ENCODE measurements around the gene IFT172. TPM values are rescaled to one million over a fixed set of nuclear protein-coding genes. Genes with fewer than 3 reads are reported as not detected.

IFT172 gene
- total and polyA plus RNA-seq, 2 experiments from 2014 or later, result 9.1 to 17.6 TPM

GRCh38 chr2:27461118-27461517 lies 28.4 kb downstream of the IFT172 start (continued):
- TF ChIP-seq, protein P1, sequence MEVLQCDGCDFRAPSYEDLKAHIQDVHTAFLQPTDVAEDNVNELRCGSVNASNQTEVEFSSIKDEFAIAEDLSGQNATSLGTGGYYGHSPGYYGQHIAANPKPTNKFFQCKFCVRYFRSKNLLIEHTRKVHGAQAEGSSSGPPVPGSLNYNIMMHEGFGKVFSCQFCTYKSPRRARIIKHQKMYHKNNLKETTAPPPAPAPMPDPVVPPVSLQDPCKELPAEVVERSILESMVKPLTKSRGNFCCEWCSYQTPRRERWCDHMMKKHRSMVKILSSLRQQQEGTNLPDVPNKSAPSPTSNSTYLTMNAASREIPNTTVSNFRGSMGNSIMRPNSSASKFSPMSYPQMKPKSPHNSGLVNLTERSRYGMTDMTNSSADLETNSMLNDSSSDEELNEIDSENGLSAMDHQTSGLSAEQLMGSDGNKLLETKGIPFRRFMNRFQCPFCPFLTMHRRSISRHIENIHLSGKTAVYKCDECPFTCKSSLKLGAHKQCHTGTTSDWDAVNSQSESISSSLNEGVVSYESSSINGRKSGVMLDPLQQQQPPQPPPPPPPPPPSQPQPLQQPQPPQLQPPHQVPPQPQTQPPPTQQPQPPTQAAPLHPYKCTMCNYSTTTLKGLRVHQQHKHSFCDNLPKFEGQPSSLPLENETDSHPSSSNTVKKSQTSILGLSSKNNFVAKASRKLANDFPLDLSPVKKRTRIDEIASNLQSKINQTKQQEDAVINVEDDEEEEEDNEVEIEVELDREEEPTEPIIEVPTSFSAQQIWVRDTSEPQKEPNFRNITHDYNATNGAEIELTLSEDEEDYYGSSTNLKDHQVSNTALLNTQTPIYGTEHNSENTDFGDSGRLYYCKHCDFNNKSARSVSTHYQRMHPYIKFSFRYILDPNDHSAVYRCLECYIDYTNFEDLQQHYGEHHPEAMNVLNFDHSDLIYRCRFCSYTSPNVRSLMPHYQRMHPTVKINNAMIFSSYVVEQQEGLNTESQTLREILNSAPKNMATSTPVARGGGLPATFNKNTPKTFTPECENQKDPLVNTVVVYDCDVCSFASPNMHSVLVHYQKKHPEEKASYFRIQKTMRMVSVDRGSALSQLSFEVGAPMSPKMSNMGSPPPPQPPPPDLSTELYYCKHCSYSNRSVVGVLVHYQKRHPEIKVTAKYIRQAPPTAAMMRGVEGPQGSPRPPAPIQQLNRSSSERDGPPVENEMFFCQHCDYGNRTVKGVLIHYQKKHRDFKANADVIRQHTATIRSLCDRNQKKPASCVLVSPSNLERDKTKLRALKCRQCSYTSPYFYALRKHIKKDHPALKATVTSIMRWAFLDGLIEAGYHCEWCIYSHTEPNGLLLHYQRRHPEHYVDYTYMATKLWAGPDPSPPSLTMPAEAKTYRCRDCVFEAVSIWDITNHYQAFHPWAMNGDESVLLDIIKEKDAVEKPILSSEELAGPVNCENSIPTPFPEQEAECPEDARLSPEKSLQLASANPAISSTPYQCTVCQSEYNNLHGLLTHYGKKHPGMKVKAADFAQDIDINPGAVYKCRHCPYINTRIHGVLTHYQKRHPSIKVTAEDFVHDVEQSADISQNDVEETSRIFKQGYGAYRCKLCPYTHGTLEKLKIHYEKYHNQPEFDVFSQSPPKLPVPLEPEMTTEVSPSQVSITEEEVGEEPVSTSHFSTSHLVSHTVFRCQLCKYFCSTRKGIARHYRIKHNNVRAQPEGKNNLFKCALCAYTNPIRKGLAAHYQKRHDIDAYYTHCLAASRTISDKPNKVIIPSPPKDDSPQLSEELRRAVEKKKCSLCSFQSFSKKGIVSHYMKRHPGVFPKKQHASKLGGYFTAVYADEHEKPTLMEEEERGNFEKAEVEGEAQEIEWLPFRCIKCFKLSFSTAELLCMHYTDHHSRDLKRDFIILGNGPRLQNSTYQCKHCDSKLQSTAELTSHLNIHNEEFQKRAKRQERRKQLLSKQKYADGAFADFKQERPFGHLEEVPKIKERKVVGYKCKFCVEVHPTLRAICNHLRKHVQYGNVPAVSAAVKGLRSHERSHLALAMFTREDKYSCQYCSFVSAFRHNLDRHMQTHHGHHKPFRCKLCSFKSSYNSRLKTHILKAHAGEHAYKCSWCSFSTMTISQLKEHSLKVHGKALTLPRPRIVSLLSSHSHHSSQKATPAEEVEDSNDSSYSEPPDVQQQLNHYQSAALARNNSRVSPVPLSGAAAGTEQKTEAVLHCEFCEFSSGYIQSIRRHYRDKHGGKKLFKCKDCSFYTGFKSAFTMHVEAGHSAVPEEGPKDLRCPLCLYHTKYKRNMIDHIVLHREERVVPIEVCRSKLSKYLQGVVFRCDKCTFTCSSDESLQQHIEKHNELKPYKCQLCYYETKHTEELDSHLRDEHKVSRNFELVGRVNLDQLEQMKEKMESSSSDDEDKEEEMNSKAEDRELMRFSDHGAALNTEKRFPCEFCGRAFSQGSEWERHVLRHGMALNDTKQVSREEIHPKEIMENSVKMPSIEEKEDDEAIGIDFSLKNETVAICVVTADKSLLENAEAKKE (CRISPR knock-in tag; IDR thresholded peaks at IDR 0.05), result no peak
- TF ChIP-seq, protein P2, sequence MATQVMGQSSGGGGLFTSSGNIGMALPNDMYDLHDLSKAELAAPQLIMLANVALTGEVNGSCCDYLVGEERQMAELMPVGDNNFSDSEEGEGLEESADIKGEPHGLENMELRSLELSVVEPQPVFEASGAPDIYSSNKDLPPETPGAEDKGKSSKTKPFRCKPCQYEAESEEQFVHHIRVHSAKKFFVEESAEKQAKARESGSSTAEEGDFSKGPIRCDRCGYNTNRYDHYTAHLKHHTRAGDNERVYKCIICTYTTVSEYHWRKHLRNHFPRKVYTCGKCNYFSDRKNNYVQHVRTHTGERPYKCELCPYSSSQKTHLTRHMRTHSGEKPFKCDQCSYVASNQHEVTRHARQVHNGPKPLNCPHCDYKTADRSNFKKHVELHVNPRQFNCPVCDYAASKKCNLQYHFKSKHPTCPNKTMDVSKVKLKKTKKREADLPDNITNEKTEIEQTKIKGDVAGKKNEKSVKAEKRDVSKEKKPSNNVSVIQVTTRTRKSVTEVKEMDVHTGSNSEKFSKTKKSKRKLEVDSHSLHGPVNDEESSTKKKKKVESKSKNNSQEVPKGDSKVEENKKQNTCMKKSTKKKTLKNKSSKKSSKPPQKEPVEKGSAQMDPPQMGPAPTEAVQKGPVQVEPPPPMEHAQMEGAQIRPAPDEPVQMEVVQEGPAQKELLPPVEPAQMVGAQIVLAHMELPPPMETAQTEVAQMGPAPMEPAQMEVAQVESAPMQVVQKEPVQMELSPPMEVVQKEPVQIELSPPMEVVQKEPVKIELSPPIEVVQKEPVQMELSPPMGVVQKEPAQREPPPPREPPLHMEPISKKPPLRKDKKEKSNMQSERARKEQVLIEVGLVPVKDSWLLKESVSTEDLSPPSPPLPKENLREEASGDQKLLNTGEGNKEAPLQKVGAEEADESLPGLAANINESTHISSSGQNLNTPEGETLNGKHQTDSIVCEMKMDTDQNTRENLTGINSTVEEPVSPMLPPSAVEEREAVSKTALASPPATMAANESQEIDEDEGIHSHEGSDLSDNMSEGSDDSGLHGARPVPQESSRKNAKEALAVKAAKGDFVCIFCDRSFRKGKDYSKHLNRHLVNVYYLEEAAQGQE (IDR thresholded peaks at IDR 0.05; ENCODE audit: unreplicated experiment), result no peak
- TF ChIP-seq STAT1 (IDR thresholded peaks at IDR 0.05; ENCODE audit: unreplicated experiment) (no peak), EZH2phosphoT487 (IDR thresholded peaks at IDR 0.05; ENCODE audit: unreplicated experiment) (no peak), EZH2 (IDR thresholded peaks at IDR 0.05; ENCODE audit: low read depth, unreplicated experiment) (no peak)

- H3K79me2 ChIP-seq (replicated peaks; ENCODE audit: insufficient read depth), result no peaks in the 10 kb centered on the region
- H3K9me3 Mint-ChIP-seq, result no peaks in the 10 kb centered on the region
- H3K27ac Mint-ChIP-seq, result peak overlapping the region; percentile 8; the same call in 1 of the 2 replicates
Measured at GRCh38 chr2:27453968-27454367, 35.6 kb downstream of the IFT172 start.

More at GRCh38 chr2:27453968-27454367, 35.6 kb downstream of the IFT172 start:
- Histone ChIP-seq H3K4me3 (no peak overlapping the region), H3F3A (replicated peaks; ENCODE audit: low read depth) (no peaks in the 10 kb centered on the region), H3K27me3 (ENCODE audit: insufficient read depth) (no peaks in the 10 kb centered on the region), H2AFZ (no peak overlapping the region), H3K9me2 (ENCODE audit: insufficient read depth) (no peaks in the 10 kb centered on the region), H3K27ac (ENCODE audit: low read depth) (no peak overlapping the region), H3K4me1 (ENCODE audit: insufficient read depth) (no peaks in the 10 kb centered on the region), H3K36me3 (ENCODE audit: insufficient read depth) (peaks cover 5% of the 10 kb centered on the region; the same call in 1 of the 2 replicates), H4K20me1 (replicated peaks; ENCODE audit: insufficient read depth) (no peaks in the 10 kb centered on the region), H3K4me2 (no peak overlapping the region)
- ATAC-seq (peak; percentile 78), DNase-seq (ENCODE audit: low spot score) (peak; percentile 33)
- Mint-ChIP-seq H3K4me1 (no peaks in the 10 kb centered on the region), H3K36me3 (ENCODE audit: low read depth) (no peaks in the 10 kb centered on the region; the same call in 2 of the 3 replicates), H3K4me3 (no peak overlapping the region), H3K27me3 (ENCODE audit: insufficient read depth, low read depth, poor library complexity) (peaks cover 2% of the 10 kb centered on the region)
- no peak for TF ChIP-seq ZNF331 (CRISPR knock-in tag; IDR thresholded peaks at IDR 0.05; ENCODE audit: low read depth)
- TF ChIP-seq, protein P3, sequence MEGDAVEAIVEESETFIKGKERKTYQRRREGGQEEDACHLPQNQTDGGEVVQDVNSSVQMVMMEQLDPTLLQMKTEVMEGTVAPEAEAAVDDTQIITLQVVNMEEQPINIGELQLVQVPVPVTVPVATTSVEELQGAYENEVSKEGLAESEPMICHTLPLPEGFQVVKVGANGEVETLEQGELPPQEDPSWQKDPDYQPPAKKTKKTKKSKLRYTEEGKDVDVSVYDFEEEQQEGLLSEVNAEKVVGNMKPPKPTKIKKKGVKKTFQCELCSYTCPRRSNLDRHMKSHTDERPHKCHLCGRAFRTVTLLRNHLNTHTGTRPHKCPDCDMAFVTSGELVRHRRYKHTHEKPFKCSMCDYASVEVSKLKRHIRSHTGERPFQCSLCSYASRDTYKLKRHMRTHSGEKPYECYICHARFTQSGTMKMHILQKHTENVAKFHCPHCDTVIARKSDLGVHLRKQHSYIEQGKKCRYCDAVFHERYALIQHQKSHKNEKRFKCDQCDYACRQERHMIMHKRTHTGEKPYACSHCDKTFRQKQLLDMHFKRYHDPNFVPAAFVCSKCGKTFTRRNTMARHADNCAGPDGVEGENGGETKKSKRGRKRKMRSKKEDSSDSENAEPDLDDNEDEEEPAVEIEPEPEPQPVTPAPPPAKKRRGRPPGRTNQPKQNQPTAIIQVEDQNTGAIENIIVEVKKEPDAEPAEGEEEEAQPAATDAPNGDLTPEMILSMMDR (conservative IDR thresholded peaks at IDR 0.05; ENCODE audit: low read depth in 2 of 2), result peak; percentile 21 to 58; a peak in 3 of 4 replicates
